GM23338 (cell line): Measurements from ENCODE around the gene MYO6. TPM values are rescaled to one million over a fixed set of nuclear protein-coding genes. Genes with fewer than 3 reads are reported as not detected.

ENCODE experiments used
- ATAC-seq: fragments of 200-7000 bp; cut with Tn5 transposase; 3 replicates; pipeline ENCODE4 v1.9.1; 2020
- DNase-seq: peaks from one replicate; pipeline ENCODE4 v3.0.0-alpha.2; 2015; ENCODE audit warnings: low spot score
- H2AFZ ChIP-seq: fragments of 200-600 bp; sonication (generic); 2 replicates; pipeline ENCODE4 v1.8.0; 2016; ENCODE audit warnings: antibody characterized with exemption, mild to moderate bottlenecking, moderate library complexity
- H3F3A ChIP-seq: fragments of 200-600 bp; sonication (generic); replicated peaks from 2 replicates; pipeline ENCODE4 v1.8.0; 2017; ENCODE audit warnings: antibody characterized with exemption, mixed run types, low read depth
- H3K27ac ChIP-seq: fragments of 200-600 bp; sonication (generic); 2 replicates; pipeline ENCODE4 v1.6.1; 2016; ENCODE audit warnings: low read depth
- H3K27me3 ChIP-seq: fragments of 200-600 bp; sonication (generic); 2 replicates; pipeline ENCODE4 v1.8.0; 2016; ENCODE audit warnings: mild to moderate bottlenecking, mixed run types, moderate library complexity; ENCODE audit not compliant: insufficient read depth
- H3K36me3 ChIP-seq: fragments of 200-600 bp; sonication (generic); 2 replicates; pipeline ENCODE4 v1.8.0; 2016; ENCODE audit warnings: mild to moderate bottlenecking; ENCODE audit not compliant: insufficient read depth
- H3K4me1 ChIP-seq: fragments of 200-600 bp; sonication (generic); 2 replicates; pipeline ENCODE4 v1.8.0; 2016; ENCODE audit warnings: mild to moderate bottlenecking, moderate library complexity; ENCODE audit not compliant: insufficient read depth
- H3K4me2 ChIP-seq: fragments of 200-600 bp; sonication (generic); 2 replicates; pipeline ENCODE4 v1.7.1; 2017; ENCODE audit warnings: mixed run types
- H3K4me3 ChIP-seq: fragments of 200-600 bp; sonication (generic); 2 replicates; pipeline ENCODE4 v1.6.1; 2016; ENCODE audit warnings: mixed run types
- H3K79me2 ChIP-seq: fragments of 200-600 bp; sonication (generic); replicated peaks from 2 replicates; pipeline ENCODE4 v1.8.0; 2017; ENCODE audit warnings: mild to moderate bottlenecking; ENCODE audit not compliant: insufficient read depth
- H3K9me2 ChIP-seq: fragments of 200-600 bp; sonication (generic); 2 replicates; pipeline ENCODE4 v1.8.0; 2017; ENCODE audit not compliant: insufficient read depth
- H4K20me1 ChIP-seq: fragments of 200-600 bp; sonication (generic); replicated peaks from 2 replicates; pipeline ENCODE4 v1.8.0; 2017; ENCODE audit warnings: mild to moderate bottlenecking; ENCODE audit not compliant: insufficient read depth
- H3K27ac Mint-ChIP-seq: 2 replicates; pipeline ENCODE4 v1.8.0; 2020; ENCODE audit warnings: inconsistent platforms, mild to moderate bottlenecking, moderate library complexity, mixed read lengths
- H3K27me3 Mint-ChIP-seq: 3 replicates; pipeline ENCODE4 v1.8.0; 2022; ENCODE audit warnings: low read depth, mild to moderate bottlenecking, moderate library complexity, mixed read lengths, inconsistent platforms; ENCODE audit not compliant: insufficient read depth, poor library complexity
- H3K36me3 Mint-ChIP-seq: 3 replicates; pipeline ENCODE4 v1.8.0; 2021; ENCODE audit warnings: low read depth, mild to moderate bottlenecking, inconsistent platforms, moderate library complexity, mixed read lengths
- H3K4me1 Mint-ChIP-seq: 3 replicates; pipeline ENCODE4 v1.8.0; 2020; ENCODE audit warnings: mild to moderate bottlenecking, inconsistent platforms, mixed read lengths
- H3K4me3 Mint-ChIP-seq: 3 replicates; pipeline ENCODE4 v1.8.0; 2021; ENCODE audit warnings: moderate library complexity, mild to moderate bottlenecking, inconsistent platforms, mixed read lengths
- H3K9me3 Mint-ChIP-seq: 3 replicates; pipeline ENCODE4 v1.8.0; 2020; ENCODE audit warnings: moderate library complexity, mild to moderate bottlenecking, inconsistent platforms, mixed read lengths
- EZH2 ChIP-seq: fragments of 200-600 bp; sonication (generic); IDR thresholded peaks from one replicate; pipeline ENCODE4 v1.8.0; 2017; ENCODE audit warnings: antibody characterized with exemption, mild to moderate bottlenecking, low read depth; ENCODE audit not compliant: unreplicated experiment
- JUNB ChIP-seq: IDR thresholded peaks from one replicate; pipeline ENCODE4 v1.6.1; 2016; ENCODE audit warnings: antibody characterized with exemption; ENCODE audit not compliant: unreplicated experiment
- POLR2AphosphoS5 ChIP-seq: IDR thresholded peaks from 2 replicates; pipeline ENCODE4 v1.6.1; 2016; ENCODE audit warnings: antibody characterized with exemption, low read depth
- ZNF114 ChIP-seq: fragments of 250-450 bp; sonication (Bioruptor Pico); IDR thresholded peaks from 2 replicates; pipeline ENCODE4 v1.5.0; 2020; ENCODE audit warnings: mild to moderate bottlenecking, moderate library complexity
- polyA plus RNA-seq: library from polyadenylated mRNA; unstranded; fragments of >200 nt; fragmentation: Nextera tagmentation; extraction: Ambion mirVana; gene quantifications from 2 replicates; pipeline ENCODE4 v1.2.1, GENCODE V29; 2016
- total RNA-seq: library from RNA; depleted of rRNA; stranded (reverse); fragments of >200 nt; shearing (Covaris generic); gene quantifications from 2 replicates; pipeline ENCODE4 v1.2.3, GENCODE V29; 2014
- TF ChIP-seq, protein P1 (sequence below), 2 experiments: fragments of 200-600 bp in 1 of 2; sonication (generic) in 1 of 2; conservative IDR thresholded peaks; 2 replicates each; pipeline versions ENCODE4 v1.5.1 to v1.6.1; 2016 to 2017; ENCODE audit warnings: antibody characterized with exemption in 2 of 2, low read depth in 2 of 2, mild to moderate bottlenecking in 2 of 2, moderate library complexity in 1 of 2
- TF ChIP-seq, protein P2 (sequence below): IDR thresholded peaks from one replicate; pipeline ENCODE4 v1.6.1; 2018; ENCODE audit warnings: antibody characterized with exemption; ENCODE audit not compliant: unreplicated experiment
- TF ChIP-seq, protein P3 (sequence below): fragments of 250-450 bp; sonication (Bioruptor Pico); IDR thresholded peaks from 2 replicates; pipeline ENCODE4 v1.5.0; 2020; ENCODE audit warnings: mild to moderate bottlenecking, moderate library complexity

MYO6 gene
- total and polyA plus RNA-seq, 2 experiments from 2014 or later, result 21.8 to 33.0 TPM

DNA sequence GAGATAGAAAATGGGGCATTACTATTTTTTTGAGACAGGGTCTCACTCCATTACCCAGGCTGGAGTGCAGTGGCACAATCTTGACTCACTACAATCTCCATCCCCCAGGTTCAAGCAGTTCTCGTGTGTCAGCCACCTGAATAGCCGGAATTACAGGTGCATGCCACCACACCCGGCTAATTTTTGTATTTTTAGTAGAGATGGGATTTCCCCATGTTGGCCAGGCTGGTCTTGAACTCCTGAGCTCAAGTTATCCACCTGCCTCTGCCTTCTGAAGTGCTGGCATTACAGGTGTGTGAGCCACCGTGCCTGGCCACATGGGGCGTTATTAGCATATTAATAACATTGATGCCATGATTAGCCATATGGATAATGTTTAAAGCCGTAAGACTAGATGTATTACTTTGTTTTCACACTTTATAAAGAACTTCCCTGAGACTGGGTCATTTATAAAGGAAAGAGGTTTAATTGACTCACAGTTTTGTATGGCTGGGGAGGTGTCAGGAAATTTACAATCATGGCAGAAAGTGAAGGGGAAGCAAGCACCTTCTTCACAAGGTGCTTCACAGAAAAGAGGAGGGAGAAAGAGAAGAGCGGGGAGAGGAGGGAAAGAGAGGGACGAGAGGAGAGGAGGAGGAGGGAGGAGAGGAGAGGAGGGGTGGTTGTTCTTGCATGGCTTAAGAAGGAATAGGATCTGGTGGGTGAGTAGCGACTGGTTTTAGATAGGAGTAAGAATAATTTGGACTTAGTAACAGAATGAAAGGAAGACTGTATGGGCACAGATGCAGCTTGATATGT, 51.9 kb downstream of the MYO6 start:
- Mint-ChIP-seq H3K27ac (no peak overlapping the region), H3K4me3 (no peak overlapping the region; the same call in 2 of the 3 replicates), H3K27me3 (no peaks in the 10 kb centered on the region), H3K9me3 (no peaks in the 10 kb centered on the region), H3K4me1 (peaks cover 18% of the 10 kb centered on the region), H3K36me3 (peaks cover 2% of the 10 kb centered on the region; the same call in 2 of the 3 replicates)
- H3F3A ChIP-seq, result no peaks in the 10 kb centered on the region
- H3K4me2 ChIP-seq, result peak overlapping the region; percentile 44; the same call in 1 of the 2 replicates
- no peak for TF ChIP-seq JUNB
- TF ChIP-seq, protein P1, sequence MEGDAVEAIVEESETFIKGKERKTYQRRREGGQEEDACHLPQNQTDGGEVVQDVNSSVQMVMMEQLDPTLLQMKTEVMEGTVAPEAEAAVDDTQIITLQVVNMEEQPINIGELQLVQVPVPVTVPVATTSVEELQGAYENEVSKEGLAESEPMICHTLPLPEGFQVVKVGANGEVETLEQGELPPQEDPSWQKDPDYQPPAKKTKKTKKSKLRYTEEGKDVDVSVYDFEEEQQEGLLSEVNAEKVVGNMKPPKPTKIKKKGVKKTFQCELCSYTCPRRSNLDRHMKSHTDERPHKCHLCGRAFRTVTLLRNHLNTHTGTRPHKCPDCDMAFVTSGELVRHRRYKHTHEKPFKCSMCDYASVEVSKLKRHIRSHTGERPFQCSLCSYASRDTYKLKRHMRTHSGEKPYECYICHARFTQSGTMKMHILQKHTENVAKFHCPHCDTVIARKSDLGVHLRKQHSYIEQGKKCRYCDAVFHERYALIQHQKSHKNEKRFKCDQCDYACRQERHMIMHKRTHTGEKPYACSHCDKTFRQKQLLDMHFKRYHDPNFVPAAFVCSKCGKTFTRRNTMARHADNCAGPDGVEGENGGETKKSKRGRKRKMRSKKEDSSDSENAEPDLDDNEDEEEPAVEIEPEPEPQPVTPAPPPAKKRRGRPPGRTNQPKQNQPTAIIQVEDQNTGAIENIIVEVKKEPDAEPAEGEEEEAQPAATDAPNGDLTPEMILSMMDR (conservative IDR thresholded peaks at IDR 0.05; ENCODE audit: low read depth in 2 of 2), result 0 out of 4 replicates have a peak, but pooled peaks of 1 of the 2 experiments have one; percentile 29
- no peak for DNase-seq
- peaks cover 20% of the 10 kb centered on the region for H3K4me1 ChIP-seq
- no peaks in the 10 kb centered on the region for H3K79me2 ChIP-seq
- H3K27me3 ChIP-seq, result no peaks in the 10 kb centered on the region
- no peak overlapping the region for H2AFZ ChIP-seq
- H3K36me3 ChIP-seq, result no peaks in the 10 kb centered on the region; the same call in 1 of the 2 replicates
- H3K4me3 ChIP-seq, result no peak overlapping the region
- no peaks in the 10 kb centered on the region for H3K9me2 ChIP-seq
- H4K20me1 ChIP-seq, result no peaks in the 10 kb centered on the region; the same call in 1 of the 2 replicates
- peak overlapping the region; percentile 51; the same call in 1 of the 2 replicates for H3K27ac ChIP-seq
- ATAC-seq, result peak; percentile 62

DNA sequence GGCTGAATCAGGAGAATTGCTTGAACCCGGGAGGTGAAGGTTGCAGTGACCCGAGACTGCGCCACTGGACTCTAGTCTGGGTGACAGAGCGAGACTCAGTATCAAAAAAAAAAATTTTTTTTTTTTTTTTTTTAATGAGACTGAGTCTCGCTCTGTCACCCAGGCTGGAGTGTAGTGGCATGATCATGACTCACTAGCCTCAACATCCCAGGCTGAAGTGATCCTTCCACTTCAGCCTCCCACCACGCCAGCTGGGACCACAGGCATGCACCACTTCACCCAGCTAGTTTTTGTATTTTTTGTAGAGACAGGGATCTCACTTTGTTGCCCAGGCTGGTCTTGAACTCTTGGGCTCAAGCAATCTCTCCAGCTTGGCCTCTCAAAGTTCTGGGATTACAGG, 53.3 kb downstream of the MYO6 start:
- H3K27me3 Mint-ChIP-seq, result no peaks in the 10 kb centered on the region
- no peaks in the 10 kb centered on the region for H3K9me2 ChIP-seq
- H3K36me3 ChIP-seq, result no peaks in the 10 kb centered on the region; the same call in 1 of the 2 replicates
- H3K4me1 ChIP-seq, result peaks cover 20% of the 10 kb centered on the region
- no peak overlapping the region for H3K27ac Mint-ChIP-seq
- H2AFZ ChIP-seq, result no peak overlapping the region
- H3K4me2 ChIP-seq, result no peak overlapping the region
- peaks cover 13% of the 10 kb centered on the region for H3K36me3 Mint-ChIP-seq
- no peaks in the 10 kb centered on the region for H3K27me3 ChIP-seq
- no peak overlapping the region for H3K27ac ChIP-seq
- H3K4me1 Mint-ChIP-seq, result peaks cover 18% of the 10 kb centered on the region
- H3F3A ChIP-seq, result no peaks in the 10 kb centered on the region
- no peak for ATAC-seq
- H3K4me3 Mint-ChIP-seq, result no peak overlapping the region
- H4K20me1 ChIP-seq, result no peaks in the 10 kb centered on the region; the same call in 1 of the 2 replicates
- H3K9me3 Mint-ChIP-seq, result peaks cover 13% of the 10 kb centered on the region
- no peak for DNase-seq
- H3K79me2 ChIP-seq, result no peaks in the 10 kb centered on the region
- no peak overlapping the region for H3K4me3 ChIP-seq
- TF ChIP-seq, protein P2, sequence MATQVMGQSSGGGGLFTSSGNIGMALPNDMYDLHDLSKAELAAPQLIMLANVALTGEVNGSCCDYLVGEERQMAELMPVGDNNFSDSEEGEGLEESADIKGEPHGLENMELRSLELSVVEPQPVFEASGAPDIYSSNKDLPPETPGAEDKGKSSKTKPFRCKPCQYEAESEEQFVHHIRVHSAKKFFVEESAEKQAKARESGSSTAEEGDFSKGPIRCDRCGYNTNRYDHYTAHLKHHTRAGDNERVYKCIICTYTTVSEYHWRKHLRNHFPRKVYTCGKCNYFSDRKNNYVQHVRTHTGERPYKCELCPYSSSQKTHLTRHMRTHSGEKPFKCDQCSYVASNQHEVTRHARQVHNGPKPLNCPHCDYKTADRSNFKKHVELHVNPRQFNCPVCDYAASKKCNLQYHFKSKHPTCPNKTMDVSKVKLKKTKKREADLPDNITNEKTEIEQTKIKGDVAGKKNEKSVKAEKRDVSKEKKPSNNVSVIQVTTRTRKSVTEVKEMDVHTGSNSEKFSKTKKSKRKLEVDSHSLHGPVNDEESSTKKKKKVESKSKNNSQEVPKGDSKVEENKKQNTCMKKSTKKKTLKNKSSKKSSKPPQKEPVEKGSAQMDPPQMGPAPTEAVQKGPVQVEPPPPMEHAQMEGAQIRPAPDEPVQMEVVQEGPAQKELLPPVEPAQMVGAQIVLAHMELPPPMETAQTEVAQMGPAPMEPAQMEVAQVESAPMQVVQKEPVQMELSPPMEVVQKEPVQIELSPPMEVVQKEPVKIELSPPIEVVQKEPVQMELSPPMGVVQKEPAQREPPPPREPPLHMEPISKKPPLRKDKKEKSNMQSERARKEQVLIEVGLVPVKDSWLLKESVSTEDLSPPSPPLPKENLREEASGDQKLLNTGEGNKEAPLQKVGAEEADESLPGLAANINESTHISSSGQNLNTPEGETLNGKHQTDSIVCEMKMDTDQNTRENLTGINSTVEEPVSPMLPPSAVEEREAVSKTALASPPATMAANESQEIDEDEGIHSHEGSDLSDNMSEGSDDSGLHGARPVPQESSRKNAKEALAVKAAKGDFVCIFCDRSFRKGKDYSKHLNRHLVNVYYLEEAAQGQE, result no peak
- TF ChIP-seq JUNB (no peak), POLR2AphosphoS5 (no peak), ZNF114 (no peak), EZH2 (no peak)
- TF ChIP-seq, protein P3, sequence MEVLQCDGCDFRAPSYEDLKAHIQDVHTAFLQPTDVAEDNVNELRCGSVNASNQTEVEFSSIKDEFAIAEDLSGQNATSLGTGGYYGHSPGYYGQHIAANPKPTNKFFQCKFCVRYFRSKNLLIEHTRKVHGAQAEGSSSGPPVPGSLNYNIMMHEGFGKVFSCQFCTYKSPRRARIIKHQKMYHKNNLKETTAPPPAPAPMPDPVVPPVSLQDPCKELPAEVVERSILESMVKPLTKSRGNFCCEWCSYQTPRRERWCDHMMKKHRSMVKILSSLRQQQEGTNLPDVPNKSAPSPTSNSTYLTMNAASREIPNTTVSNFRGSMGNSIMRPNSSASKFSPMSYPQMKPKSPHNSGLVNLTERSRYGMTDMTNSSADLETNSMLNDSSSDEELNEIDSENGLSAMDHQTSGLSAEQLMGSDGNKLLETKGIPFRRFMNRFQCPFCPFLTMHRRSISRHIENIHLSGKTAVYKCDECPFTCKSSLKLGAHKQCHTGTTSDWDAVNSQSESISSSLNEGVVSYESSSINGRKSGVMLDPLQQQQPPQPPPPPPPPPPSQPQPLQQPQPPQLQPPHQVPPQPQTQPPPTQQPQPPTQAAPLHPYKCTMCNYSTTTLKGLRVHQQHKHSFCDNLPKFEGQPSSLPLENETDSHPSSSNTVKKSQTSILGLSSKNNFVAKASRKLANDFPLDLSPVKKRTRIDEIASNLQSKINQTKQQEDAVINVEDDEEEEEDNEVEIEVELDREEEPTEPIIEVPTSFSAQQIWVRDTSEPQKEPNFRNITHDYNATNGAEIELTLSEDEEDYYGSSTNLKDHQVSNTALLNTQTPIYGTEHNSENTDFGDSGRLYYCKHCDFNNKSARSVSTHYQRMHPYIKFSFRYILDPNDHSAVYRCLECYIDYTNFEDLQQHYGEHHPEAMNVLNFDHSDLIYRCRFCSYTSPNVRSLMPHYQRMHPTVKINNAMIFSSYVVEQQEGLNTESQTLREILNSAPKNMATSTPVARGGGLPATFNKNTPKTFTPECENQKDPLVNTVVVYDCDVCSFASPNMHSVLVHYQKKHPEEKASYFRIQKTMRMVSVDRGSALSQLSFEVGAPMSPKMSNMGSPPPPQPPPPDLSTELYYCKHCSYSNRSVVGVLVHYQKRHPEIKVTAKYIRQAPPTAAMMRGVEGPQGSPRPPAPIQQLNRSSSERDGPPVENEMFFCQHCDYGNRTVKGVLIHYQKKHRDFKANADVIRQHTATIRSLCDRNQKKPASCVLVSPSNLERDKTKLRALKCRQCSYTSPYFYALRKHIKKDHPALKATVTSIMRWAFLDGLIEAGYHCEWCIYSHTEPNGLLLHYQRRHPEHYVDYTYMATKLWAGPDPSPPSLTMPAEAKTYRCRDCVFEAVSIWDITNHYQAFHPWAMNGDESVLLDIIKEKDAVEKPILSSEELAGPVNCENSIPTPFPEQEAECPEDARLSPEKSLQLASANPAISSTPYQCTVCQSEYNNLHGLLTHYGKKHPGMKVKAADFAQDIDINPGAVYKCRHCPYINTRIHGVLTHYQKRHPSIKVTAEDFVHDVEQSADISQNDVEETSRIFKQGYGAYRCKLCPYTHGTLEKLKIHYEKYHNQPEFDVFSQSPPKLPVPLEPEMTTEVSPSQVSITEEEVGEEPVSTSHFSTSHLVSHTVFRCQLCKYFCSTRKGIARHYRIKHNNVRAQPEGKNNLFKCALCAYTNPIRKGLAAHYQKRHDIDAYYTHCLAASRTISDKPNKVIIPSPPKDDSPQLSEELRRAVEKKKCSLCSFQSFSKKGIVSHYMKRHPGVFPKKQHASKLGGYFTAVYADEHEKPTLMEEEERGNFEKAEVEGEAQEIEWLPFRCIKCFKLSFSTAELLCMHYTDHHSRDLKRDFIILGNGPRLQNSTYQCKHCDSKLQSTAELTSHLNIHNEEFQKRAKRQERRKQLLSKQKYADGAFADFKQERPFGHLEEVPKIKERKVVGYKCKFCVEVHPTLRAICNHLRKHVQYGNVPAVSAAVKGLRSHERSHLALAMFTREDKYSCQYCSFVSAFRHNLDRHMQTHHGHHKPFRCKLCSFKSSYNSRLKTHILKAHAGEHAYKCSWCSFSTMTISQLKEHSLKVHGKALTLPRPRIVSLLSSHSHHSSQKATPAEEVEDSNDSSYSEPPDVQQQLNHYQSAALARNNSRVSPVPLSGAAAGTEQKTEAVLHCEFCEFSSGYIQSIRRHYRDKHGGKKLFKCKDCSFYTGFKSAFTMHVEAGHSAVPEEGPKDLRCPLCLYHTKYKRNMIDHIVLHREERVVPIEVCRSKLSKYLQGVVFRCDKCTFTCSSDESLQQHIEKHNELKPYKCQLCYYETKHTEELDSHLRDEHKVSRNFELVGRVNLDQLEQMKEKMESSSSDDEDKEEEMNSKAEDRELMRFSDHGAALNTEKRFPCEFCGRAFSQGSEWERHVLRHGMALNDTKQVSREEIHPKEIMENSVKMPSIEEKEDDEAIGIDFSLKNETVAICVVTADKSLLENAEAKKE, result no peak
